GM12864 (cell line): Measurements from ENCODE around the gene CBFA2T3.

ENCODE experiments used
- DNase-seq: peaks from one replicate; pipeline ENCODE4 v3.0.0-alpha.2; 2011; ENCODE audit warnings: low read depth
- H3K4me3 ChIP-seq: 2 replicates; pipeline ENCODE4 v1.5.1; 2011; ENCODE audit warnings: mild to moderate bottlenecking, low read depth, low read length, control low read depth
- CTCF ChIP-seq: IDR thresholded peaks from 2 replicates; pipeline ENCODE4 v1.5.1; 2011; ENCODE audit warnings: low read depth, mild to moderate bottlenecking, moderate library complexity, low read length, control low read depth, inconsistent platforms; ENCODE audit errors: missing control alignments

The CBFA2T3 gene

GRCh38 chr16:88913001-88913612 lies 63.9 kb downstream of the CBFA2T3 start:
- no peak for DNase-seq
- H3K4me3 ChIP-seq = no peak overlapping the region
- no peak for TF ChIP-seq CTCF

- no peak overlapping the region for H3K4me3 ChIP-seq
- DNase-seq = no peak
- TF ChIP-seq CTCF = no peak
These were observed 64.5 kb downstream of the CBFA2T3 start for GRCh38 chr16:88912556-88912955.

GRCh38 chr16:88911946-88912310 lies 65.1 kb downstream of the CBFA2T3 start:
- H3K4me3 ChIP-seq = no peak overlapping the region
- no peak for DNase-seq
- TF ChIP-seq CTCF = no peak

GRCh38 chr16:88911136-88911945 lies 65.7 kb downstream of the CBFA2T3 start:
- TF ChIP-seq CTCF = no peak
- DNase-seq = no peak
- no peak overlapping the region for H3K4me3 ChIP-seq

GRCh38 chr16:88910284-88911135 lies 66.5 kb downstream of the CBFA2T3 start:
- no peak for TF ChIP-seq CTCF
- no peak overlapping the region for H3K4me3 ChIP-seq
- no peak for DNase-seq

GRCh38 chr16:88909431-88910210 lies 67.4 kb downstream of the CBFA2T3 start:
- no peak for DNase-seq
- no peak overlapping the region for H3K4me3 ChIP-seq
- no peak for TF ChIP-seq CTCF
